ENCODE results near the gene NFE2L2. TPM values are rescaled to one million over a fixed set of nuclear protein-coding genes. Genes with fewer than 3 reads are reported as not detected.

NFE2L2 gene
- total and polyA plus RNA-seq, 9 of the 15 experiments (the other 6 are each of a cell fraction or from before 2014, with no cell fraction given) = 29.3 to 120 (median 59.3) TPM

DNA sequence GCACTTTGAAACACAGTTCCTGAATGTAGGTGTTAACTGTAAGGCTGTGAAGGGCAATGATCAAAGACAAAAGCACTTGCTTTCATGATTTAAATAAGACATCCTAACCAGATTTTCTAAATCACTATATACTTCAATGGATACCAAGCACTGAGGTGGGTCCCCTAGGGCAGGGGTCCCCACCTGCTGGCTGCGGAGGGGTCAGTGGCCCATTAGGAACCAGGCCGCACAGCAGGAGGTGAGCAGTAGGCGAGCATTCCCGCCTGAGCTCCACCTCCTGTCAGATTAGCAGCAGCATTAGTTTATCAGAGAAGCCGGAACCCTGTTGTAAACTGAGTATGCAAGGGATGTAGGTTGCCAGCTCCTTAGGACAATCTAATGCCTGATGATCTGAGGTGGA is 7.1 kb downstream of the NFE2L2 start (continued):
- TF ChIP-seq MAZ (CRISPR knock-in tag; conservative IDR thresholded peaks at IDR 0.05 in 1 of 2, IDR thresholded peaks at IDR 0.05 in 1 of 2) = no peak
- no peak for TF ChIP-seq SNIP1 (IDR thresholded peaks at IDR 0.05; ENCODE audit: low read depth)
- TF ChIP-seq, protein P1, sequence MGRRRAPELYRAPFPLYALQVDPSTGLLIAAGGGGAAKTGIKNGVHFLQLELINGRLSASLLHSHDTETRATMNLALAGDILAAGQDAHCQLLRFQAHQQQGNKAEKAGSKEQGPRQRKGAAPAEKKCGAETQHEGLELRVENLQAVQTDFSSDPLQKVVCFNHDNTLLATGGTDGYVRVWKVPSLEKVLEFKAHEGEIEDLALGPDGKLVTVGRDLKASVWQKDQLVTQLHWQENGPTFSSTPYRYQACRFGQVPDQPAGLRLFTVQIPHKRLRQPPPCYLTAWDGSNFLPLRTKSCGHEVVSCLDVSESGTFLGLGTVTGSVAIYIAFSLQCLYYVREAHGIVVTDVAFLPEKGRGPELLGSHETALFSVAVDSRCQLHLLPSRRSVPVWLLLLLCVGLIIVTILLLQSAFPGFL (CRISPR knock-in tag; IDR thresholded peaks at IDR 0.05) = 0 out of 2 replicates have a peak, but pooled peaks have one; percentile 23
- no peak for TF ChIP-seq ZNF274 (IDR thresholded peaks at IDR 0.05; ENCODE audit: borderline replicate concordance, low read depth, low read length)
- TF ChIP-seq, protein P2, sequence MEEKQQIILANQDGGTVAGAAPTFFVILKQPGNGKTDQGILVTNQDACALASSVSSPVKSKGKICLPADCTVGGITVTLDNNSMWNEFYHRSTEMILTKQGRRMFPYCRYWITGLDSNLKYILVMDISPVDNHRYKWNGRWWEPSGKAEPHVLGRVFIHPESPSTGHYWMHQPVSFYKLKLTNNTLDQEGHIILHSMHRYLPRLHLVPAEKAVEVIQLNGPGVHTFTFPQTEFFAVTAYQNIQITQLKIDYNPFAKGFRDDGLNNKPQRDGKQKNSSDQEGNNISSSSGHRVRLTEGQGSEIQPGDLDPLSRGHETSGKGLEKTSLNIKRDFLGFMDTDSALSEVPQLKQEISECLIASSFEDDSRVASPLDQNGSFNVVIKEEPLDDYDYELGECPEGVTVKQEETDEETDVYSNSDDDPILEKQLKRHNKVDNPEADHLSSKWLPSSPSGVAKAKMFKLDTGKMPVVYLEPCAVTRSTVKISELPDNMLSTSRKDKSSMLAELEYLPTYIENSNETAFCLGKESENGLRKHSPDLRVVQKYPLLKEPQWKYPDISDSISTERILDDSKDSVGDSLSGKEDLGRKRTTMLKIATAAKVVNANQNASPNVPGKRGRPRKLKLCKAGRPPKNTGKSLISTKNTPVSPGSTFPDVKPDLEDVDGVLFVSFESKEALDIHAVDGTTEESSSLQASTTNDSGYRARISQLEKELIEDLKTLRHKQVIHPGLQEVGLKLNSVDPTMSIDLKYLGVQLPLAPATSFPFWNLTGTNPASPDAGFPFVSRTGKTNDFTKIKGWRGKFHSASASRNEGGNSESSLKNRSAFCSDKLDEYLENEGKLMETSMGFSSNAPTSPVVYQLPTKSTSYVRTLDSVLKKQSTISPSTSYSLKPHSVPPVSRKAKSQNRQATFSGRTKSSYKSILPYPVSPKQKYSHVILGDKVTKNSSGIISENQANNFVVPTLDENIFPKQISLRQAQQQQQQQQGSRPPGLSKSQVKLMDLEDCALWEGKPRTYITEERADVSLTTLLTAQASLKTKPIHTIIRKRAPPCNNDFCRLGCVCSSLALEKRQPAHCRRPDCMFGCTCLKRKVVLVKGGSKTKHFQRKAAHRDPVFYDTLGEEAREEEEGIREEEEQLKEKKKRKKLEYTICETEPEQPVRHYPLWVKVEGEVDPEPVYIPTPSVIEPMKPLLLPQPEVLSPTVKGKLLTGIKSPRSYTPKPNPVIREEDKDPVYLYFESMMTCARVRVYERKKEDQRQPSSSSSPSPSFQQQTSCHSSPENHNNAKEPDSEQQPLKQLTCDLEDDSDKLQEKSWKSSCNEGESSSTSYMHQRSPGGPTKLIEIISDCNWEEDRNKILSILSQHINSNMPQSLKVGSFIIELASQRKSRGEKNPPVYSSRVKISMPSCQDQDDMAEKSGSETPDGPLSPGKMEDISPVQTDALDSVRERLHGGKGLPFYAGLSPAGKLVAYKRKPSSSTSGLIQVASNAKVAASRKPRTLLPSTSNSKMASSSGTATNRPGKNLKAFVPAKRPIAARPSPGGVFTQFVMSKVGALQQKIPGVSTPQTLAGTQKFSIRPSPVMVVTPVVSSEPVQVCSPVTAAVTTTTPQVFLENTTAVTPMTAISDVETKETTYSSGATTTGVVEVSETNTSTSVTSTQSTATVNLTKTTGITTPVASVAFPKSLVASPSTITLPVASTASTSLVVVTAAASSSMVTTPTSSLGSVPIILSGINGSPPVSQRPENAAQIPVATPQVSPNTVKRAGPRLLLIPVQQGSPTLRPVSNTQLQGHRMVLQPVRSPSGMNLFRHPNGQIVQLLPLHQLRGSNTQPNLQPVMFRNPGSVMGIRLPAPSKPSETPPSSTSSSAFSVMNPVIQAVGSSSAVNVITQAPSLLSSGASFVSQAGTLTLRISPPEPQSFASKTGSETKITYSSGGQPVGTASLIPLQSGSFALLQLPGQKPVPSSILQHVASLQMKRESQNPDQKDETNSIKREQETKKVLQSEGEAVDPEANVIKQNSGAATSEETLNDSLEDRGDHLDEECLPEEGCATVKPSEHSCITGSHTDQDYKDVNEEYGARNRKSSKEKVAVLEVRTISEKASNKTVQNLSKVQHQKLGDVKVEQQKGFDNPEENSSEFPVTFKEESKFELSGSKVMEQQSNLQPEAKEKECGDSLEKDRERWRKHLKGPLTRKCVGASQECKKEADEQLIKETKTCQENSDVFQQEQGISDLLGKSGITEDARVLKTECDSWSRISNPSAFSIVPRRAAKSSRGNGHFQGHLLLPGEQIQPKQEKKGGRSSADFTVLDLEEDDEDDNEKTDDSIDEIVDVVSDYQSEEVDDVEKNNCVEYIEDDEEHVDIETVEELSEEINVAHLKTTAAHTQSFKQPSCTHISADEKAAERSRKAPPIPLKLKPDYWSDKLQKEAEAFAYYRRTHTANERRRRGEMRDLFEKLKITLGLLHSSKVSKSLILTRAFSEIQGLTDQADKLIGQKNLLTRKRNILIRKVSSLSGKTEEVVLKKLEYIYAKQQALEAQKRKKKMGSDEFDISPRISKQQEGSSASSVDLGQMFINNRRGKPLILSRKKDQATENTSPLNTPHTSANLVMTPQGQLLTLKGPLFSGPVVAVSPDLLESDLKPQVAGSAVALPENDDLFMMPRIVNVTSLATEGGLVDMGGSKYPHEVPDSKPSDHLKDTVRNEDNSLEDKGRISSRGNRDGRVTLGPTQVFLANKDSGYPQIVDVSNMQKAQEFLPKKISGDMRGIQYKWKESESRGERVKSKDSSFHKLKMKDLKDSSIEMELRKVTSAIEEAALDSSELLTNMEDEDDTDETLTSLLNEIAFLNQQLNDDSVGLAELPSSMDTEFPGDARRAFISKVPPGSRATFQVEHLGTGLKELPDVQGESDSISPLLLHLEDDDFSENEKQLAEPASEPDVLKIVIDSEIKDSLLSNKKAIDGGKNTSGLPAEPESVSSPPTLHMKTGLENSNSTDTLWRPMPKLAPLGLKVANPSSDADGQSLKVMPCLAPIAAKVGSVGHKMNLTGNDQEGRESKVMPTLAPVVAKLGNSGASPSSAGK (IDR thresholded peaks at IDR 0.05) = no peak
- no peak for TF ChIP-seq ZKSCAN3 (CRISPR knock-in tag; IDR thresholded peaks at IDR 0.05)
- no peak for TF ChIP-seq RAD21 (CRISPR knock-in tag; conservative IDR thresholded peaks at IDR 0.05 in 1 of 2, IDR thresholded peaks at IDR 0.05 in 1 of 2)
- TF ChIP-seq TEAD2 (tag; IDR thresholded peaks at IDR 0.05) = no peak
- TF ChIP-seq TAF1 (IDR thresholded peaks at IDR 0.05; ENCODE audit: control insufficient read depth, extremely low read depth, insufficient read depth, low read length, severe bottlenecking) = no peak
- TF ChIP-seq TEAD1 (CRISPR knock-in tag; IDR thresholded peaks at IDR 0.05) = 0 out of 4 replicates have a peak, but pooled peaks of 1 of the 2 experiments have one; percentile 11
- TF ChIP-seq NFATC3 (IDR thresholded peaks at IDR 0.05) = no peak
- TF ChIP-seq MEIS2 (IDR thresholded peaks at IDR 0.05; ENCODE audit: partially characterized antibody) = no peak
- TF ChIP-seq PHB2 (IDR thresholded peaks at IDR 0.05; ENCODE audit: low read depth) = no peak
- no peak for TF ChIP-seq NEUROD1 (IDR thresholded peaks at IDR 0.05; ENCODE audit: borderline replicate concordance, low read depth, low read length, partially characterized antibody)

Measured in K562 (cell line).